Measurements from ENCODE around the gene ZC2HC1C. TPM values are rescaled to one million over a fixed set of nuclear protein-coding genes. Genes with fewer than 3 reads are reported as not detected.
"Not testable (repeated sequence)": the region's sequence is repeated elsewhere in the genome, so short reads cannot be mapped to it uniquely, and the experiment has no call there.

The ZC2HC1C gene
- total and polyA plus RNA-seq, 2 experiments from 2014 or later = 0.90 to 2.8 TPM

GRCh38 chr14:75126121-75126544 is 56.7 kb downstream of the ZC2HC1C start (continued):
- TF ChIP-seq CTCF (conservative IDR thresholded peaks at IDR 0.05; ENCODE audit: low read depth in 2 of 2) (no peak), POLR2AphosphoS5 (IDR thresholded peaks at IDR 0.05; ENCODE audit: low read depth) (no peak), EZH2phosphoT487 (IDR thresholded peaks at IDR 0.05; ENCODE audit: unreplicated experiment) (no peak), CREB1 (CRISPR knock-in tag; IDR thresholded peaks at IDR 0.05; ENCODE audit: low read depth) (no peak), REST (IDR thresholded peaks at IDR 0.05; ENCODE audit: unreplicated experiment) (no peak), EZH2 (IDR thresholded peaks at IDR 0.05; ENCODE audit: low read depth, unreplicated experiment) (no peak), JUNB (IDR thresholded peaks at IDR 0.05; ENCODE audit: unreplicated experiment) (no peak)

- H3K4me3 Mint-ChIP-seq = peak within 1 kb of the TSS; percentile 96
- Histone ChIP-seq H3K4me1 (ENCODE audit: insufficient read depth) (peaks cover 15% of the 10 kb centered on the region), H3K27me3 (ENCODE audit: insufficient read depth) (no peaks in the 10 kb centered on the region), H3K4me3 (peak within 1 kb of the TSS; percentile 81), H4K20me1 (replicated peaks; ENCODE audit: insufficient read depth) (no peaks in the 10 kb centered on the region; the same call in 1 of the 2 replicates), H3K27ac (ENCODE audit: low read depth) (peak within 1 kb of the TSS; percentile 94), H2AFZ (peak within 1 kb of the TSS; percentile 93), H3F3A (replicated peaks; ENCODE audit: low read depth) (no peaks in the 10 kb centered on the region), H3K36me3 (ENCODE audit: insufficient read depth) (no peaks in the 10 kb centered on the region), H3K4me2 (peak within 1 kb of the TSS; percentile 80), H3K79me2 (replicated peaks; ENCODE audit: insufficient read depth) (peaks cover 10% of the 10 kb centered on the region), H3K9me2 (ENCODE audit: insufficient read depth) (no peaks in the 10 kb centered on the region)
- DNase-seq (ENCODE audit: low spot score) (peak; percentile 92), ATAC-seq (peak; percentile 96)
- no peak for TF ChIP-seq NANOG (IDR thresholded peaks at IDR 0.05; ENCODE audit: borderline replicate concordance)
- no peak for TF ChIP-seq JUNB (IDR thresholded peaks at IDR 0.05; ENCODE audit: unreplicated experiment)
- peak; percentile 97 for TF ChIP-seq POLR2AphosphoS5 (IDR thresholded peaks at IDR 0.05; ENCODE audit: low read depth)
- no peak for TF ChIP-seq EZH2 (IDR thresholded peaks at IDR 0.05; ENCODE audit: low read depth, unreplicated experiment)
- peak; percentile 81 for TF ChIP-seq ETS1 (IDR thresholded peaks at IDR 0.05)
- TF ChIP-seq ZNF114 (CRISPR knock-in tag; IDR thresholded peaks at IDR 0.05) = peak; percentile 7; the same call in 1 of the 2 replicates
- peak within 1 kb of the TSS; percentile 98 for H3K27ac Mint-ChIP-seq
- H3K36me3 Mint-ChIP-seq (ENCODE audit: low read depth) = peaks cover 2% of the 10 kb centered on the region
- H3K4me1 Mint-ChIP-seq = peaks cover 19% of the 10 kb centered on the region
- H3K9me3 Mint-ChIP-seq = no peaks in the 10 kb centered on the region; the same call in 2 of the 3 replicates
- peaks cover 5% of the 10 kb centered on the region for H3K27me3 Mint-ChIP-seq (ENCODE audit: insufficient read depth, low read depth, poor library complexity)
Measured at GRCh38 chr14:75126679-75127473, 57.4 kb downstream of the ZC2HC1C start, which contains the start of gene NEK9. Gene NEK9 (minus strand): TSS chr14:75127048. CDS start chr14:75126921, 127 bp downstream.

DNA sequence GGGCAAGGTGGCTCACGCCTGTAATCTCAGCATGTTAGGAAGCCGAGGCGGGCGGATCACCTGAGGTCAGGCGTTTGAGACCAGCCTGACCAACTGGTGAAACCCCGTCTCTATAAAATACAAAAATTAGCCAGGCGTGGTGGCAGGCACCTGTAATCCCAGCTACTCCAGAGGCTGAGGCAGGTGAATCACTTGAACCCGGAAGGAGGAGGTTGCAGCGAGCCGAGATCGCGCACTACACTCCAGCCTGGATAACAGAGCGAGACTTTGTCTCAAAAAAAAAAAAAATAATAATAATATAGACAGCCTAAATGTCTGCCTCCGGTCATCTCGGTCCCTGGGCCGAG is 58.0 kb downstream of the ZC2HC1C start:
- H2AFZ ChIP-seq = peak overlapping the region; percentile 93; the same call in 1 of the 2 replicates
- H3K36me3 ChIP-seq (ENCODE audit: insufficient read depth); H3K27me3 Mint-ChIP-seq (ENCODE audit: insufficient read depth, low read depth, poor library complexity); H3F3A ChIP-seq (replicated peaks; ENCODE audit: low read depth); H3K27me3 ChIP-seq (ENCODE audit: insufficient read depth); H3K9me3 Mint-ChIP-seq; ATAC-seq; H4K20me1 ChIP-seq (replicated peaks; ENCODE audit: insufficient read depth); H3K9me2 ChIP-seq (ENCODE audit: insufficient read depth); DNase-seq (ENCODE audit: low spot score); H3K36me3 Mint-ChIP-seq (ENCODE audit: low read depth): not testable (repeated sequence)
- peaks cover 19% of the 10 kb centered on the region for H3K4me1 Mint-ChIP-seq
- H3K4me3 ChIP-seq = peak overlapping the region; percentile 81
- H3K79me2 ChIP-seq (replicated peaks; ENCODE audit: insufficient read depth) = peaks cover 10% of the 10 kb centered on the region
- peaks cover 15% of the 10 kb centered on the region for H3K4me1 ChIP-seq (ENCODE audit: insufficient read depth)
- peak overlapping the region; percentile 80 for H3K4me2 ChIP-seq
- peak overlapping the region; percentile 94 for H3K27ac ChIP-seq (ENCODE audit: low read depth)
- H3K4me3 Mint-ChIP-seq = peak overlapping the region; percentile 96
- peak overlapping the region; percentile 98 for H3K27ac Mint-ChIP-seq
